ENCODE results near the gene TTYH3. TPM values are rescaled to one million over a fixed set of nuclear protein-coding genes. Genes with fewer than 3 reads are reported as not detected.

Gene TTYH3
- polyA plus RNA-seq, 1 donor (not counting 4 experiments of a cell fraction or from before 2014, with no cell fraction given) = 8.5 TPM

GRCh38 chr7:2707481-2707880 is 75.7 kb downstream of the TTYH3 start:
- Histone ChIP-seq H3K9ac (ENCODE audit: control insufficient read depth, extremely low read depth, insufficient read depth, low read length) (no peak overlapping the region), H3K27ac (ENCODE audit: control insufficient read depth, insufficient read depth, low read length) (no peak overlapping the region), H4K20me1 (ENCODE audit: control insufficient read depth, extremely low read depth, insufficient read depth, low read length) (no peaks in the 10 kb centered on the region), H2AFZ (ENCODE audit: control insufficient read depth, low read length) (no peak overlapping the region), H3K4me2 (ENCODE audit: control insufficient read depth, extremely low read depth, insufficient read depth, low read depth, low read length) (no peak overlapping the region), H3K4me3 (ENCODE audit: control insufficient read depth in 2 of 3, extremely low read depth in 1 of 3, insufficient read depth in 2 of 3, low read depth in 1 of 3, low read length in 3 of 3) (no peak overlapping the region), H3K36me3 (ENCODE audit: control insufficient read depth in 2 of 2, extremely low read depth in 1 of 2, insufficient read depth in 2 of 2, low read length in 2 of 2) (peaks cover 0 to 2% of the 10 kb centered on the region in 2 experiments), H3K27me3 (ENCODE audit: control insufficient read depth, extremely low read depth, insufficient read depth, low read length) (peaks cover 3% of the 10 kb centered on the region), H3K4me1 (ENCODE audit: control insufficient read depth, extremely low read depth, insufficient read depth, low read length) (no peaks in the 10 kb centered on the region), H3K79me2 (ENCODE audit: control insufficient read depth, insufficient read depth, low read length) (no peaks in the 10 kb centered on the region), H3K9me1 (ENCODE audit: control insufficient read depth, extremely low read depth, insufficient read depth, low read length) (no peaks in the 10 kb centered on the region), H3K9me3 (ENCODE audit: control insufficient read depth, low read depth, low read length) (no peaks in the 10 kb centered on the region)
- DNase-seq (ENCODE audit: low read depth, low spot score) = no peak
- dilution Hi-C loops (cut with MboI; ENCODE audit: extremely low pct_ligation_motif_present, low sequenced_read_pairs) = no loop called here
- no peak for FAIRE-seq
- no peak for TF ChIP-seq EZH2 (IDR thresholded peaks at IDR 0.05; ENCODE audit: low read length)

GRCh38 chr7:2708041-2708440 is 76.3 kb downstream of the TTYH3 start:
- FAIRE-seq (no peak), DNase-seq (ENCODE audit: low read depth, low spot score) (no peak)
- no peaks in the 10 kb centered on the region for H3K79me2 ChIP-seq (ENCODE audit: control insufficient read depth, insufficient read depth, low read length)
- H2AFZ ChIP-seq (ENCODE audit: control insufficient read depth, low read length) = no peak overlapping the region
- no peaks in the 10 kb centered on the region for H3K4me1 ChIP-seq (ENCODE audit: control insufficient read depth, extremely low read depth, insufficient read depth, low read length)
- H3K4me2 ChIP-seq (ENCODE audit: control insufficient read depth, extremely low read depth, insufficient read depth, low read depth, low read length) = no peak overlapping the region
- TF ChIP-seq CTCF (optimal IDR thresholded peaks at IDR 0.05 in 1 of 3, IDR thresholded peaks at IDR 0.05 in 1 of 3, conservative IDR thresholded peaks at IDR 0.05 in 1 of 3; ENCODE audit: extremely low read depth in 1 of 3, insufficient read depth in 2 of 3, low read length in 3 of 3) (no peak), EZH2 (IDR thresholded peaks at IDR 0.05; ENCODE audit: low read length) (no peak)
- no peaks in the 10 kb centered on the region for H4K20me1 ChIP-seq (ENCODE audit: control insufficient read depth, extremely low read depth, insufficient read depth, low read length)
- no peaks in the 10 kb centered on the region for H3K9me3 ChIP-seq (ENCODE audit: control insufficient read depth, low read depth, low read length)
- peaks cover 3% of the 10 kb centered on the region for H3K27me3 ChIP-seq (ENCODE audit: control insufficient read depth, extremely low read depth, insufficient read depth, low read length)
- no peak overlapping the region for H3K4me3 ChIP-seq (ENCODE audit: control insufficient read depth in 2 of 3, extremely low read depth in 1 of 3, insufficient read depth in 2 of 3, low read depth in 1 of 3, low read length in 3 of 3)
- H3K36me3 ChIP-seq (ENCODE audit: control insufficient read depth in 2 of 2, extremely low read depth in 1 of 2, insufficient read depth in 2 of 2, low read length in 2 of 2) = peaks cover 0 to 2% of the 10 kb centered on the region in 2 experiments
- dilution Hi-C loops (cut with MboI; ENCODE audit: extremely low pct_ligation_motif_present, low sequenced_read_pairs) = no loop called here
- no peaks in the 10 kb centered on the region for H3K9me1 ChIP-seq (ENCODE audit: control insufficient read depth, extremely low read depth, insufficient read depth, low read length)
- no peak overlapping the region for H3K9ac ChIP-seq (ENCODE audit: control insufficient read depth, extremely low read depth, insufficient read depth, low read length)
- H3K27ac ChIP-seq (ENCODE audit: control insufficient read depth, insufficient read depth, low read length) = no peak overlapping the region
